MM.1S (cell line): ENCODE results near the gene PCDHGA4.
A peak's percentile ranks its signal among the peaks of the same experiment; 100 is the strongest.
"Not testable (repeated sequence)": the region's sequence is repeated elsewhere in the genome, so short reads cannot be mapped to it uniquely, and the experiment has no call there.

Source experiments
- DNase-seq: peaks from one replicate; pipeline ENCODE4 v3.0.0-alpha.2; 2015
- H2AFZ ChIP-seq: fragments of 300-600 bp; sonication (generic); 2 replicates; pipeline ENCODE4 v1.6.0; 2016; ENCODE audit warnings: antibody characterized with exemption, low read length
- H3F3A ChIP-seq: fragments of 300-600 bp; sonication (generic); 2 replicates; pipeline ENCODE4 v1.6.1; 2016; ENCODE audit warnings: mild to moderate bottlenecking, antibody characterized with exemption, low read length, moderate library complexity, mixed read lengths; ENCODE audit not compliant: insufficient read depth
- H3K27ac ChIP-seq: fragments of 300-600 bp; sonication (generic); 2 replicates; pipeline ENCODE4 v1.5.1; 2016; ENCODE audit warnings: mild to moderate bottlenecking, low read length
- H3K27me3 ChIP-seq: fragments of 300-600 bp; sonication (generic); replicated peaks from 2 replicates; pipeline ENCODE4 v1.6.0; 2016; ENCODE audit warnings: low read length; ENCODE audit not compliant: insufficient read depth
- H3K36me3 ChIP-seq: fragments of 300-600 bp; sonication (generic); replicated peaks from 2 replicates; pipeline ENCODE4 v1.6.1; 2016; ENCODE audit warnings: mild to moderate bottlenecking, low read length, mixed read lengths; ENCODE audit not compliant: insufficient read depth
- H3K4me1 ChIP-seq: fragments of 300-600 bp; sonication (generic); 2 replicates; pipeline ENCODE4 v1.6.1; 2016; ENCODE audit warnings: low read length, mixed read lengths
- H3K4me2 ChIP-seq: fragments of 300-600 bp; sonication (generic); 2 replicates; pipeline ENCODE4 v1.6.0; 2016; ENCODE audit warnings: low read depth, low read length
- H3K4me3 ChIP-seq: fragments of 300-600 bp; sonication (generic); 2 replicates; pipeline ENCODE4 v1.5.1; 2016; ENCODE audit warnings: low read length, mixed read lengths
- H3K79me2 ChIP-seq: fragments of 300-600 bp; sonication (generic); 2 replicates; pipeline ENCODE4 v1.6.1; 2016; ENCODE audit warnings: mixed run types, low read length, mixed read lengths
- H3K9ac ChIP-seq: fragments of 300-600 bp; sonication (generic); 2 replicates; pipeline ENCODE4 v1.6.1; 2016; ENCODE audit warnings: low read length, mixed read lengths
- H3K9me2 ChIP-seq: fragments of 300-600 bp; sonication (generic); replicated peaks from 2 replicates; pipeline ENCODE4 v1.6.1; 2016; ENCODE audit warnings: mild to moderate bottlenecking, low read length, mixed read lengths; ENCODE audit not compliant: insufficient read depth
- H3K9me3 ChIP-seq: fragments of 300-600 bp; sonication (generic); replicated peaks from 2 replicates; pipeline ENCODE4 v1.6.1; 2016; ENCODE audit warnings: mild to moderate bottlenecking, low read length, mixed read lengths; ENCODE audit not compliant: insufficient read depth
- H4K20me1 ChIP-seq: fragments of 300-600 bp; sonication (generic); 2 replicates; pipeline ENCODE4 v1.6.1; 2016; ENCODE audit warnings: mild to moderate bottlenecking, low read length, moderate library complexity, mixed read lengths; ENCODE audit not compliant: insufficient read depth
- EZH2 ChIP-seq: fragments of 300-600 bp; sonication (generic); optimal IDR thresholded peaks from 2 replicates; pipeline ENCODE3; 2017; ENCODE audit warnings: low read depth, mild to moderate bottlenecking, antibody characterized with exemption, low read length, mixed read lengths
- EZH2phosphoT487 ChIP-seq: fragments of 300-600 bp; sonication (generic); IDR thresholded peaks from 2 replicates; pipeline ENCODE4 v1.6.1; 2018; ENCODE audit warnings: antibody characterized with exemption, low read length
- TF ChIP-seq, protein P1 (sequence below): fragments of 300-600 bp; sonication (generic); IDR thresholded peaks from 2 replicates; pipeline ENCODE4 v1.5.1; 2016; ENCODE audit warnings: antibody characterized with exemption, low read length, mixed read lengths

Gene PCDHGA4

DNA sequence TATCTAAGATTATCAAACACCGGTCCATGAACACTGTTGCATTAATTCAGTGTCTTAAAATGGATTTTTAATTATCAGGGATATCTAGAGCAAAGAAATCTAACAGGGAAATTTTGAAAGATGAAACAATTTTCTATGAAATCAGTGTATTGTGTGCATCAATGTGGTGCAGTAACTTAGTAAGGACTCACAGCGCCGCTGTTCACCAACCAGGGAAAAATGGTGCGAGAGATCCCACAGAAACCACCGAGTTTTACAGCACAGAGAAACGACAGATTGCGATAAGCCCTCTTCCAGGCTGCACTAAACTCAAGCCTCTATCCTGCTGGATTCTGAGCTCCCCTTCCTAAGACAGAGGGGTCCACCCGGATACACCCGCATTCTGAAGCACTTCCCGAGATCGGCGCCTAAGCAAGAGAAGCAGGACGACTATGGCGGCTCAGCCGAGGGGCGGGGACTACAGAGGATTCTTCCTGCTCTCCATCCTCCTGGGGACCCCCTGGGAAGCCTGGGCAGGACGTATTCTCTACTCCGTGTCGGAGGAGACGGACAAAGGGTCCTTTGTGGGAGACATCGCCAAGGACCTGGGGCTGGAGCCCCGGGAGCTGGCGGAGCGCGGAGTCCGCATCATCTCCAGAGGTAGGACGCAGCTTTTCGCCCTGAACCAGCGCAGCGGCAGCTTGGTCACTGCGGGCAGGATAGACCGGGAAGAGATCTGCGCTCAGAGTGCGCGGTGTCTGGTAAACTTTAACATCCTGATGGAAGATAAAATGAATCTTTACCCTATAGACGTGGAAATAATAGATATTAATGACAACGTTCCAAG is 27.9 kb downstream of the PCDHGA4 start, which contains the start of gene PCDHGA7:
PCDHGA7 (plus strand) TSS at position 274 of the 826 bp plus-strand sequence; CDS start at position 432, 158 bp downstream.
- H3K36me3 ChIP-seq = no peaks in the 10 kb centered on the region
- no peaks in the 10 kb centered on the region for H3F3A ChIP-seq
- peak; percentile 60 for DNase-seq
- peak within 1 kb of the TSS; percentile 66 for H3K4me2 ChIP-seq
- H3K27me3 ChIP-seq = peaks cover 8% of the 10 kb centered on the region; the same call in 1 of the 2 replicates
- TF ChIP-seq, protein P1, sequence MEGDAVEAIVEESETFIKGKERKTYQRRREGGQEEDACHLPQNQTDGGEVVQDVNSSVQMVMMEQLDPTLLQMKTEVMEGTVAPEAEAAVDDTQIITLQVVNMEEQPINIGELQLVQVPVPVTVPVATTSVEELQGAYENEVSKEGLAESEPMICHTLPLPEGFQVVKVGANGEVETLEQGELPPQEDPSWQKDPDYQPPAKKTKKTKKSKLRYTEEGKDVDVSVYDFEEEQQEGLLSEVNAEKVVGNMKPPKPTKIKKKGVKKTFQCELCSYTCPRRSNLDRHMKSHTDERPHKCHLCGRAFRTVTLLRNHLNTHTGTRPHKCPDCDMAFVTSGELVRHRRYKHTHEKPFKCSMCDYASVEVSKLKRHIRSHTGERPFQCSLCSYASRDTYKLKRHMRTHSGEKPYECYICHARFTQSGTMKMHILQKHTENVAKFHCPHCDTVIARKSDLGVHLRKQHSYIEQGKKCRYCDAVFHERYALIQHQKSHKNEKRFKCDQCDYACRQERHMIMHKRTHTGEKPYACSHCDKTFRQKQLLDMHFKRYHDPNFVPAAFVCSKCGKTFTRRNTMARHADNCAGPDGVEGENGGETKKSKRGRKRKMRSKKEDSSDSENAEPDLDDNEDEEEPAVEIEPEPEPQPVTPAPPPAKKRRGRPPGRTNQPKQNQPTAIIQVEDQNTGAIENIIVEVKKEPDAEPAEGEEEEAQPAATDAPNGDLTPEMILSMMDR = peak; percentile 76
- no peak for TF ChIP-seq EZH2phosphoT487
- no peaks in the 10 kb centered on the region for H3K4me1 ChIP-seq
- no peaks in the 10 kb centered on the region for H3K9me3 ChIP-seq
- no peaks in the 10 kb centered on the region for H4K20me1 ChIP-seq
- peak within 1 kb of the TSS; percentile 85 for H2AFZ ChIP-seq
- no peaks in the 10 kb centered on the region for H3K79me2 ChIP-seq
- peak within 1 kb of the TSS; percentile 23; the same call in 1 of the 2 replicates for H3K9ac ChIP-seq
- no peak within 1 kb of the TSS for H3K27ac ChIP-seq
- H3K9me2 ChIP-seq = no peaks in the 10 kb centered on the region
- H3K4me3 ChIP-seq = peak within 1 kb of the TSS; percentile 80

DNA sequence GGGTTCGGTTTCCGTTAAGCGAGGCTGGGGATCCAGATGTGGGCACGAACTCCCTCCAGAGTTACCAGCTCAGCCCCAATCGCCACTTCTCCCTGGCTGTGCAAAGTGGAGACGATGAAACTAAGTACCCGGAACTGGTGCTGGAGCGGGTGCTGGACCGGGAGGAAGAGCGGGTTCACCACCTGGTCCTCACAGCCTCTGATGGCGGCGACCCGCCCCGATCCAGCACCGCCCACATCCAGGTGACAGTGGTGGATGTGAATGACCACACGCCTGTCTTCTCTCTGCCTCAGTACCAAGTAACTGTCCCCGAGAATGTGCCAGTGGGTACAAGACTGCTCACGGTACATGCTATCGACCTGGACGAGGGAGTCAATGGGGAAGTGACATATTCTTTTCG is 28.5 kb downstream of the PCDHGA4 start:
- Histone ChIP-seq H3K79me2 (no peaks in the 10 kb centered on the region), H3K4me3 (peak overlapping the region; percentile 80), H4K20me1 (no peaks in the 10 kb centered on the region), H3K9ac (no peak overlapping the region), H3K9me3 (no peaks in the 10 kb centered on the region), H3K27me3 (peaks cover 6% of the 10 kb centered on the region; the same call in 1 of the 2 replicates), H2AFZ (no peak overlapping the region; the same call in 1 of the 2 replicates), H3K36me3 (no peaks in the 10 kb centered on the region), H3K4me1 (no peaks in the 10 kb centered on the region), H3K9me2 (no peaks in the 10 kb centered on the region), H3F3A (no peaks in the 10 kb centered on the region), H3K27ac (no peak overlapping the region), H3K4me2 (peak overlapping the region; percentile 66; the same call in 1 of the 2 replicates)
- DNase-seq = no peak
- TF ChIP-seq EZH2 (no peak), EZH2phosphoT487 (no peak)
- TF ChIP-seq, protein P1 = no peak

DNA sequence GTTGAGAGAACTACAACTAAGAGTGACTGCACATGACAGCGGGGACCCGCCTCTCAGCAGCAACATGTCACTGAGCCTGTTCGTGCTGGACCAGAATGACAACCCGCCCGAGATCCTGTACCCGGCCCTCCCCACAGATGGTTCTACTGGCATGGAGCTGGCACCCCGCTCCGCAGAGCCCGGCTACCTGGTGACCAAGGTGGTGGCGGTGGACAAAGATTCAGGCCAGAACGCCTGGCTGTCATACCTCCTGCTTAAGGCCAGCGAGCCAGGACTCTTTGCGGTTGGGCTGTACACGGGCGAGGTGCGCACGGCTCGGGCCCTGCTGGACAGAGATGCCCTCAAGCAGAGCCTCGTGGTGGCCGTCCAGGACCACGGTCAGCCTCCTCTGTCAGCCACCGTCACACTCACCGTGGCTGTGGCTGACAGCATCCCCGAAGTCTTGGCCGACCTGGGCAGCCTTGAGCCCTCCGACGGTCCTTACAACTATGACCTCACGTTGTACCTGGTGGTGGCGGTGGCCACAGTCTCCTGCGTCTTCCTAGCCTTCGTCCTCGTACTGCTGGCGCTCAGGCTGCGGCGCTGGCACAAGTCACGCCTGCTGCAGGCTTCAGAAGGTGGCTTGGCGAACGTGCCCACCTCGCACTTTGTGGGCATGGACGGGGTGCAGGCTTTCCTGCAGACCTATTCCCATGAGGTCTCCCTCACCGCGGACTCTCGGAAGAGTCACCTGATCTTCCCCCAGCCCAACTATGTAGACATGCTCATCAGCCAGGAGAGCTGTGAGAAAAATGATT is 29.8 kb downstream of the PCDHGA4 start:
- Histone ChIP-seq H3K79me2 (no peaks in the 10 kb centered on the region), H4K20me1 (no peaks in the 10 kb centered on the region), H3K9ac (no peak overlapping the region), H3K4me3 (no peak overlapping the region), H2AFZ (no peak overlapping the region), H3K4me2 (no peak overlapping the region), H3K27ac (no peak overlapping the region), H3K9me3 (no peaks in the 10 kb centered on the region), H3K36me3 (no peaks in the 10 kb centered on the region), H3F3A (no peaks in the 10 kb centered on the region), H3K27me3 (peaks cover 6% of the 10 kb centered on the region; the same call in 1 of the 2 replicates), H3K9me2 (no peaks in the 10 kb centered on the region), H3K4me1 (no peaks in the 10 kb centered on the region)
- no peak for DNase-seq
- TF ChIP-seq, protein P1 = no peak
- TF ChIP-seq EZH2phosphoT487 (no peak), EZH2 (no peak)

- not testable (repeated sequence) for H3K9ac ChIP-seq, H3K9me3 ChIP-seq, H2AFZ ChIP-seq, H3K79me2 ChIP-seq, H3K9me2 ChIP-seq, H3F3A ChIP-seq, H3K36me3 ChIP-seq, H3K4me1 ChIP-seq, H3K27ac ChIP-seq, H4K20me1 ChIP-seq, DNase-seq, H3K4me3 ChIP-seq
- Histone ChIP-seq H3K27me3 (peaks cover 11% of the 10 kb centered on the region; the same call in 1 of the 2 replicates), H3K4me2 (peak within 1 kb of the TSS; percentile 43; the same call in 1 of the 2 replicates)
Observed at GRCh38 chr5:141387557-141388311, 32.9 kb downstream of the PCDHGA4 start, which contains the start of gene PCDHGB4. Gene PCDHGB4, plus strand, starts transcription at chr5:141387698. Its CDS starts 187 bp downstream, at chr5:141387885.
